GM12891 (cell line): ENCODE measurements around the gene OGDH.
"Not testable (repeated sequence)": the region's sequence is repeated elsewhere in the genome, so short reads cannot be mapped to it uniquely, and the experiment has no call there.

Source experiments
- DNase-seq: peaks from one replicate; pipeline ENCODE4 v3.0.0; 2011; ENCODE audit warnings: low spot score; ENCODE audit not compliant: insufficient read length
- FAIRE-seq: peaks from 2 replicates; lab custom pipeline; 2011; peaks lifted over from hg19 to GRCh38; lab: Jason Lieb, UNC
- PAX5 ChIP-seq: IDR thresholded peaks from 2 replicates; pipeline ENCODE4 v1.6.1; 2011; ENCODE audit warnings: low read length, moderate library complexity, mild to moderate bottlenecking; ENCODE audit not compliant: insufficient read depth, severe bottlenecking
- POLR2A ChIP-seq: IDR thresholded peaks from 2 replicates; pipeline ENCODE4 v1.6.1; 2011; ENCODE audit warnings: low read depth, low read length, control low read depth
- POLR2AphosphoS5 ChIP-seq: IDR thresholded peaks from 2 replicates; pipeline ENCODE4 v1.6.1; 2011; ENCODE audit warnings: low read depth, low read length, control low read depth
- POU2F2 ChIP-seq: IDR thresholded peaks from 2 replicates; pipeline ENCODE4 v1.6.1; 2011; ENCODE audit warnings: low read depth, mild to moderate bottlenecking, control low read depth, low read length, moderate library complexity
- SPI1 ChIP-seq: IDR thresholded peaks from 2 replicates; pipeline ENCODE4 v1.6.1; 2011; ENCODE audit warnings: low read depth, low read length, control low read depth
- TAF1 ChIP-seq: IDR thresholded peaks from 2 replicates; pipeline ENCODE4 v1.6.1; 2011; ENCODE audit warnings: low read depth, low read length, control low read depth

OGDH gene

GRCh38 chr7:44697136-44698045 lies 91.0 kb downstream of the OGDH start:
- FAIRE-seq = no peak
- TF ChIP-seq POLR2A (no peak), POLR2AphosphoS5 (no peak), POU2F2 (no peak), PAX5 (no peak), SPI1 (no peak), TAF1 (no peak)
- DNase-seq = no peak

GRCh38 chr7:44698046-44698580 lies 91.7 kb downstream of the OGDH start:
- TF ChIP-seq POLR2AphosphoS5 (no peak), POU2F2 (no peak), PAX5 (no peak)
- no peak for FAIRE-seq

GRCh38 chr7:44699598-44699997 lies 93.2 kb downstream of the OGDH start:
- not testable (repeated sequence) for DNase-seq

More at GRCh38 chr7:44698046-44698580, 91.7 kb downstream of the OGDH start:
- no peak for DNase-seq

GRCh38 chr7:44700322-44700721 lies 93.9 kb downstream of the OGDH start:
- no peak for FAIRE-seq
- no peak for DNase-seq
- TF ChIP-seq POLR2A (no peak), POLR2AphosphoS5 (no peak), POU2F2 (no peak), SPI1 (no peak), TAF1 (no peak), PAX5 (no peak)

More at GRCh38 chr7:44699598-44699997, 93.2 kb downstream of the OGDH start:
- not testable (repeated sequence) for FAIRE-seq

- not testable (repeated sequence) for DNase-seq, FAIRE-seq
Observed at GRCh38 chr7:44703391-44703790, 97.0 kb downstream of the OGDH start.

- FAIRE-seq (no peak), DNase-seq (no peak)
- TF ChIP-seq POLR2AphosphoS5 = no peak
- TF ChIP-seq POLR2A = no peak
- no peak for TF ChIP-seq SPI1
- TF ChIP-seq TAF1 = no peak
- no peak for TF ChIP-seq POU2F2
- no peak for TF ChIP-seq PAX5
Observed at GRCh38 chr7:44703921-44704320, 97.5 kb downstream of the OGDH start.

GRCh38 chr7:44705434-44705833 lies 99.0 kb downstream of the OGDH start:
- TF ChIP-seq TAF1 (no peak), POLR2AphosphoS5 (no peak), POU2F2 (no peak), POLR2A (no peak), SPI1 (no peak), PAX5 (no peak)
- DNase-seq (no peak), FAIRE-seq (no peak)

GRCh38 chr7:44706788-44707557 lies 100.5 kb downstream of the OGDH start:
- TF ChIP-seq POLR2AphosphoS5 = no peak
- no peak for TF ChIP-seq POLR2A
- TF ChIP-seq PAX5 = no peak
- TF ChIP-seq POU2F2 = no peak
- no peak for TF ChIP-seq TAF1
- no peak for TF ChIP-seq SPI1
- FAIRE-seq = no peak
- DNase-seq = no peak

GRCh38 chr7:44707558-44708230 lies 101.3 kb downstream of the OGDH start:
- no peak for DNase-seq
- no peak for FAIRE-seq
- TF ChIP-seq SPI1 (no peak), POU2F2 (no peak), PAX5 (no peak), TAF1 (no peak), POLR2AphosphoS5 (no peak)
